Activated naive CD4-positive, alpha-beta T cell treated with anti-CD3 and anti-CD28 coated beads, Interleukin-2, amount 50 U/mL, for 24 hours (primary cell): Measurements from ENCODE around the gene NAA40.

ENCODE experiments used
- H3K27ac Mint-ChIP-seq: one replicate; pipeline ENCODE4 v1.8.0; 2021; ENCODE audit warnings: mild to moderate bottlenecking, mixed read lengths
- H3K27me3 Mint-ChIP-seq: one replicate; pipeline ENCODE4 v1.8.0; 2021; ENCODE audit warnings: mixed read lengths
- H3K36me3 Mint-ChIP-seq: one replicate; pipeline ENCODE4 v1.8.0; 2021; ENCODE audit warnings: mixed read lengths
- H3K4me1 Mint-ChIP-seq: one replicate; pipeline ENCODE4 v1.8.0; 2021; ENCODE audit warnings: mixed read lengths
- H3K4me3 Mint-ChIP-seq: one replicate; pipeline ENCODE4 v1.8.0; 2021; ENCODE audit warnings: mild to moderate bottlenecking, mixed read lengths
- H3K9me3 Mint-ChIP-seq: one replicate; pipeline ENCODE4 v1.8.0; 2021; ENCODE audit warnings: mixed read lengths

The NAA40 gene

DNA sequence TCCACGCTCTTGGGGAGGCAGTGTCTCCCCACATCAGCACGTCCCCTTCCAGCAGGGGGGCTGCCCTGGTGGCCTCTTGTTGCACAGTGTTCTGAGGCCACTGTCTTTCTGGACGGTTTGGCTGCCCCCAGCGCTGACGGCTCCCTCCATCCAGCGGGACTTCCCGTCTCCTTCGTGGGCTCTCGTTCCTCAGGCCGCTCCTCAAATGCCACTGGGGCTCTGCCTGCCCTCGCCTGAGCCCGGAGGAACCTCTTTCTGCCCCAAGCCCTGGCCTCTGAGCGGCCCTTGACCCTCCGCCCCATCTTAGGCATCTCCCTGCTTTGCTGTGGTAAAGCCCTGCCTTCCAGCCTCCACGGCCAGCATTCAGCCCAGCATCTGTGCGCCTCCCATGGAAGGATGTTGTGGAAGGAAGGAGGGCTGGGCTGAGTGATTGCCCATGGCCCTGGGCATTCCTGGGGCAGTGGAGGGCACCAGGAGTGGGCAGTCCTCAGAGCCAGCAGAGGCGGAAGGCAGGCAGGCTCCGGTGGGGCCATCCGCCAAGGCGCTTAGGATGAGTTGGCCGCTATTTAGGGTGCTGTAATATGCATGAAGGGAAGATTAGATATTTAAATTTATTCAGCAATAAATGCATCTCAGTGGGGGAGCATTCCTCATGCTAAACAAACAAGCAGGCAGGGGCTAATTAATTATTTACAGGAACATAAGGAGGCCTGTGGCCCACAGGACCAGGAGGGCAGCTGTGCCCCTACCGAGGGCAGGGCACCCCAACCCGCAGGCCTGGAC lies 65.2 kb downstream of the NAA40 start:
- Mint-ChIP-seq H3K4me1 (peaks cover 13% of the 10 kb centered on the region), H3K27me3 (peaks cover 18% of the 10 kb centered on the region), H3K36me3 (no peaks in the 10 kb centered on the region), H3K9me3 (no peaks in the 10 kb centered on the region), H3K27ac (no peak overlapping the region), H3K4me3 (no peak overlapping the region)

DNA sequence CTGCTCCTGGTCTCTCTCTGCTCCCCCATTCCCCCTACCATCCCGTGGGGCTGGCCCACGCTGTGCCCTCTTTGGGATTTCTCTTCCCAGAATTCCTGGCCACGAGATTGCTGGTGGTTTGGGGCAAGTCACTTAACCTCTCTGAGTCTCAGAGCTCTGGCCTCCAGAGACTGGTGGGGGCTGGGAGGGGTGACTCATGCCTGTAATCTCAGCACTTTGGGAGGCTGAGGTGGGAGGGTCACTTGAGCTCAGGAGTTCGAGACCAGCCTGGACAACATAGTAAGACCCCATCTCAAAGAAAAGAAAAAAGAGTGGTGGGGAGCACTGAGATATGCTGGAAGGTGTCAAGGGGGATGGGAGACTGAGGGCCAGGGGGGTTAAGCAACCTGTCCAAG lies 65.8 kb downstream of the NAA40 start:
- no peaks in the 10 kb centered on the region for H3K36me3 Mint-ChIP-seq
- no peaks in the 10 kb centered on the region for H3K9me3 Mint-ChIP-seq
- no peak overlapping the region for H3K4me3 Mint-ChIP-seq
- peaks cover 13% of the 10 kb centered on the region for H3K4me1 Mint-ChIP-seq
- peaks cover 18% of the 10 kb centered on the region for H3K27me3 Mint-ChIP-seq
- no peak overlapping the region for H3K27ac Mint-ChIP-seq

DNA sequence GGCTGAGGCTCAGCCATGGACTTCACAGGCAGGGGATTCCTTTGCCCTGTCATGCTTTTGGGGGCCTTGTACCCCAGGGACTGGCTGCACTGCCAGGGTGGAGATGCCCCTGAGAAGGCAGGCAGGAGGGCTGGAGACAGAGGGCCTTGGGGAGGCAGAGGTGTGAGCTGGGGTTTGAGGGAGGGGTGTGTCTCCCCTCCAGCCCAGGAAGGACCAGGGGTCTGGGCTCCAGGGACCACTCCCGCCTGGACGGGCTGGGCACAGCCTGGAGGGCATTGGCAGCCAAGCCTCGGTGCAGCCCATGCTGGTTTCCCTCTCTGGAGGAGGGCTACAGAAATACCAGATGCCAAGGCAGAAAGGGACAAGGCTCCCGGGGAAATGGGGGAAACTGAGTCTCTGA lies 66.9 kb downstream of the NAA40 start:
- H3K9me3 Mint-ChIP-seq: no peaks in the 10 kb centered on the region
- peaks cover 18% of the 10 kb centered on the region for H3K27me3 Mint-ChIP-seq
- no peaks in the 10 kb centered on the region for H3K36me3 Mint-ChIP-seq
- H3K4me1 Mint-ChIP-seq: peaks cover 13% of the 10 kb centered on the region
- no peak overlapping the region for H3K4me3 Mint-ChIP-seq
- no peak overlapping the region for H3K27ac Mint-ChIP-seq

DNA sequence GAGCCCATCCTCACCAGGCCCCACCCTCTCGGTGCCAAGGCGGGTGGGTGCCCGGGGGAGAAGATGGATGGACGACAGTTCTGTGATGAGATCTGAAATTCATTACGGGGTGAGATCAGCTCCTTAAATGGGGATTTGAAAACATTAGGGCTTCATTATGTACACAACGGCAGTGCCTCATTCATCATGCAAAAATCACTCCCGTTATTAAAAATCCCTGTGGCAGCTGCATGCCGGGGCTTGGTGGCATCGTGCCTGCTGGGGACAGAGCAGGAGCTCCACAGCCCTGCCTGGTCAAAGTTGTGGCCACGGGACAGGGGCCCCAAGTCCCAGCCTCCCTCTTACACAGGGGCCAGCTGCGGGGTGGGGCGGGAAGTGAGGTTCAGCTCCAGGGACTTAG lies 67.6 kb downstream of the NAA40 start:
- no peak overlapping the region for H3K27ac Mint-ChIP-seq
- H3K9me3 Mint-ChIP-seq: no peaks in the 10 kb centered on the region
- peaks cover 18% of the 10 kb centered on the region for H3K27me3 Mint-ChIP-seq
- no peak overlapping the region for H3K4me3 Mint-ChIP-seq
- peaks cover 13% of the 10 kb centered on the region for H3K4me1 Mint-ChIP-seq
- H3K36me3 Mint-ChIP-seq: no peaks in the 10 kb centered on the region
